LHCN-M2 (cell line): ENCODE measurements around the gene RASSF5. TPM values are rescaled to one million over a fixed set of nuclear protein-coding genes. Genes with fewer than 3 reads are reported as not detected.
"Not testable (repeated sequence)": the region's sequence is repeated elsewhere in the genome, so short reads cannot be mapped to it uniquely, and the experiment has no call there.

Experiments used
- DNase-seq: peaks from one replicate; pipeline ENCODE4 v3.0.0-alpha.2; 2012; ENCODE audit warnings: low read depth
- total RNA-seq: library from RNA; depleted of rRNA; stranded (reverse); fragments of >200 nt; gene quantifications from 2 replicates; pipeline ENCODE4 v1.2.3, GENCODE V29; 2014

Gene RASSF5
- total RNA-seq, 1 experiment from 2014 or later: 0.63 TPM

DNA sequence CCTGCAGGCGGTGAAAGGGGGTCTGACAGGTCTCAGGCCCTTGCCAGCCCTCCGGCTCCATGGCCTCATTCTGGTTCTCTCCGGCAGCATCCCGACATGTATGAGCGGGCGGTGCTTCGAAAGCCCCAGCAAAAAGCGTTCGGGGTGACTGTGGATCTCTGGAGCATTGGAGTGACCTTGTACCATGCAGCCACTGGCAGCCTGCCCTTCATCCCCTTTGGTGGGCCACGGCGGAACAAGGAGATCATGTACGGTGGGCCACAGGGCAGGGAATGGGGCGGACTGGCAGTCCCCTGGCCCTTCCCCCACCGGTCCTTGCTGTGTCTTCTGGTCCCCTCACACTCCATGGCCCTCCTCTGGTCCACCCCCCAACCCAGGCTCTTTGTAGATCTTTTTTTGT, 30.7 kb upstream of the RASSF5 start:
- no peak for DNase-seq

GRCh38 chr1:206477110-206477509, 30.2 kb upstream of the RASSF5 start:
- no peak for DNase-seq

DNA sequence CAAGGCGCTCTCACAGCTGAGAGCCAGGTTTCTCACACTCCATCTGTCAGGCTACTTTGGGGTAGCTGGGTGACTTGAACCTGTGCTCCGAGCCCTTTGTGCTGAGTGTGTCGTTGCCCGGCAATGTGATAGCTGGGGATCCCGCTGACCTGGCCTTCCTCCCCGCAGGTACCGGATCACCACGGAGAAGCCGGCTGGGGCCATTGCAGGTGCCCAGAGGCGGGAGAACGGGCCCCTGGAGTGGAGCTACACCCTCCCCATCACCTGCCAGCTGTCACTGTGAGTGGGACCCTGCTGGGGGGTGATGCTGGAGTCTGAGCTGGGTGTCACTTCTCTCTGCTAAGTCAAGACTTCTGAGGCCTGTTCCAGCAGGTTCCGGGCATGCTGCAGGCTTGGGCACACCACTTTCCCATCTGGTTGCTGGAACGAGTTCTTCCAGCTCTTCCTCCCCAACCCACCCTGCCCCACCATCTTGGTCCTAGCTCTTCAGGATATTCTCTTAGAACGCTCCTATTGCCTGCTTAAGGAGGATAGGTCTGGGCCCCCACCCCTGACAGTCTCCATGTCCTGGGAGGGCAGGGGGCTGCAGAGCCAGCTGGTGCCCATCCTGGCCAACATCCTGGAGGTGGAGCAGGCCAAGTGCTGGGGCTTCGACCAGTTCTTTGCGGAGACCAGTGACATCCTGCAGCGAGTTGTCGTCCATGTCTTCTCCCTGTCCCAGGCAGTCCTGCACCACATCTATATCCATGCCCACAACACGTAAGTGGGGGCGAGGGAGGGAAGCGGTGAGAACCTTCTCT, 29.6 kb upstream of the RASSF5 start:
- no peak for DNase-seq

GRCh38 chr1:206478746-206479145, 28.6 kb upstream of the RASSF5 start:
- DNase-seq: no peak

DNA sequence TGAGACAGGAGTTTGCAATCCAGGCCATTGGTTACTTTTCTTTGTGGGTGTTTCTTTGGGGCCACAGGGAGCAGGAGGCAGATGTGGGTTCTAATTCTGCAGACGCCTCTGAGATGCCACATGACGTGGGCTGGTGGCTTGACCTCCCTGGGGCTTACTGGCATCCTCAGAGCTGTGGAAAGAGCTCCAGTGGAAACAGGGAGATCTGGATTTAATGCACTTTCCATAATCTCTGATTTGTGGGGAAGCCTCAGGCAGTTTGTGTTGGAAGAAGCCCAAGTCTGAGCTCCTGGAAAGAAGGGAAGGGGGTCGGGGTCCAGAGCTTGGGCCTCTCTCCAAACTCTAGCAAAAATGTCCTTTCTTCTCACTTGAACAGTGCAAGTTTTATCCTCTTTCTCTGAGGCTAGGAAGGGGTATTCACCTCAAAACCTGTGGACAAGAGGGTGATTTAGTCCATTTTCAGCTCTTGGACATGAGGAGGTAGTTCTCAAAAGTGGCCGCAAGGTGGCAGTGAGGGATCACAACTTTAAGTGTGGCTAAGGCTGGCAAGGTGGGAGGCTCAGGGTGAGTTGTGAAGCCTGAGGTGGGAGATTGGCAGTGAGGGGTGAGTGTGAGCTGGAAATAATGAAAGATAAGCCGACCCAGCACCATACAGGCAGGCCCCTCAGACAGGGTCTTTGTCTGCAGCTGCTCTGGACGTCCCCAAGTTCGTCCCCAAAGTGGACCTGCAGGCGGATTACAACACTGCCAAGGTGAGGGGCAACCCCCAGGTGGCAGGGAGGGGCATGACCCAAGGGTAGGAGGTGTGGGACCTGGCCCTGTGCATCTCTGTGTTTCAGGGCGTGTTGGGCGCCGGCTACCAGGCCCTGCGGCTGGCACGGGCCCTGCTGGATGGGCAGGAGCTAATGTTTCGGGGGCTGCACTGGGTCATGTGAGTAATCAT, 27.9 kb upstream of the RASSF5 start:
- DNase-seq: peak; percentile 67

DNA sequence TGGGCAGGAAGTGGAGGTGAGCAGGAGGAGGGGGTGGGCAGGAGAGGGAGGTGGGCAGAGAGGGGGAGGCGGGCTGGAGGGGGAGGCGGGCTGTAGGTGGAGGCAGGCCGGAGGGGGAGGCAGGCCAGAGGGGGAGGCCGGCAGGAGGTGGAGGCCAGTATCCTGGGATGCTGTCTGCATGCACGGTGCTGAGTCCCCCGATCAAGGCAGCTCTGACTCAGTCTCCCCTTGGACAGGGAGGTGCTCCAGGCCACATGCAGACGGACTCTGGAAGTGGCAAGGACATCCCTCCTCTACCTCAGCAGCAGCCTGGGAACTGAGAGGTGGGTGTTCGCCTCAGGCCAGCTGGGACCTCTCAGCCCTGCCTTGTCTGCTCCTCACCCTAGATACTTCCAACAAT, 27.1 kb upstream of the RASSF5 start:
- DNase-seq: no peak

DNA sequence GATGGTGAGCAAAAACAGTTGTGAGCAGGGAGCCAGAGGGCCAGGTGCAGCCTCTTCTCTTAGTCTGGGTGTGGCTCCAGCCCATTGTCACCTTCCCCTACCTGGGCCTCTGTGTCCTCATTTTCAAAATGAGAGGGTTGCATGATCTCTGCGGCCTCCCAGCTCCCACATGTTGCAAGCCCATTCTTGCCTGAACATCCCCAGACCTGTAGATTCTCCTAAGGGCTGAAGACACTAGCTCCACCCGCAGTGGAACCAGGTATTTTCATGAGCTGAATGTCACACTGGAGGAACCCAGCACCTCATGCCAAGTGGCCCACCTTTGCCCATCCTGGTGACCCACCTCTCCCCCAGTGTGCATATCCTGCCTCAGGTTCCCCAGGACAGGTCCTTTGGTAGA, 24.7 kb upstream of the RASSF5 start:
- DNase-seq: no peak

GRCh38 chr1:206483864-206484263, 23.5 kb upstream of the RASSF5 start:
- DNase-seq: not testable (repeated sequence)

GRCh38 chr1:206484901-206485300, 22.4 kb upstream of the RASSF5 start:
- DNase-seq: no peak

DNA sequence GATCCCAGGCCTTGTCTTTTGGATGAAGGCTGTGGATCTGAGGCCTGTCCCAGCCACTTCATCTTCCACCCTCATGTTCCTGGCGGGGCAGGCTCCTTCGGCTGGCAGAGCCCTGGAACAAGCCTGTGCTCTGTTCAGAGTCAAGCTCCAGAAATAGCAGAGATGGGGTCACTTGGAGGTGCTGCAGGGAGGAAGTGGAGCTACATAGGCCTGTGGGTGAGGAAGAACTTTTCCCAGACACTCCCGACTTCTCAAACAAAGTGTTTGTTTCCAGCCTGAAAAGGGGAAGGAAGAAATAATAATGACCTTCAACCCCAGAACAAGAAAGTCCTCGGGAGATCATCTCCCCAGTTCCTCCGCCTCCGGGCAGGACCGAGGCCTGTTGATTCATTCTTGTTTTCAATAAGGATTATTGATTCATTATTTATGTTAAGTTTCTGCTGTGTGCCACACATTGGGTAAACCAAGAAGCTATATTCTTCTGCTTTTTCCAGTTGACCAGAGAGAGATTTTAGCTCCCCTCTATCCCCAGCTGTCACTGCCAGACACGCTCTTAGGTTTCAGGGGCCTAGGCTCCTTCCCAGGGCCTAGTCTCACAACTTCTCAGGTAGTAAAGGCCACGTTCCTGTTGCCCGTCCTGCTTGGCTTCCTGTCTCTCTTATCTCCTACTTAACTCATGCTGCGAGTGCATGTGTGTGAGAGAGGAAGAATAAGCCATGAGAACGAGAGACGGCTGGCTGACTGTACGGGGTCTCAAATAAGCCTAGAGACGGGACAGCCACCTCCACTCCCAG, 20.1 kb upstream of the RASSF5 start:
- DNase-seq: no peak

- no peak for DNase-seq
Measured at GRCh38 chr1:206487970-206488369, 19.4 kb upstream of the RASSF5 start.

- no peak for DNase-seq
Measured at GRCh38 chr1:206488466-206488865, 18.9 kb upstream of the RASSF5 start.

GRCh38 chr1:206489980-206490770, 17.2 kb upstream of the RASSF5 start:
- DNase-seq: peak; percentile 45

GRCh38 chr1:206490771-206491405, 16.4 kb upstream of the RASSF5 start:
- no peak for DNase-seq

DNA sequence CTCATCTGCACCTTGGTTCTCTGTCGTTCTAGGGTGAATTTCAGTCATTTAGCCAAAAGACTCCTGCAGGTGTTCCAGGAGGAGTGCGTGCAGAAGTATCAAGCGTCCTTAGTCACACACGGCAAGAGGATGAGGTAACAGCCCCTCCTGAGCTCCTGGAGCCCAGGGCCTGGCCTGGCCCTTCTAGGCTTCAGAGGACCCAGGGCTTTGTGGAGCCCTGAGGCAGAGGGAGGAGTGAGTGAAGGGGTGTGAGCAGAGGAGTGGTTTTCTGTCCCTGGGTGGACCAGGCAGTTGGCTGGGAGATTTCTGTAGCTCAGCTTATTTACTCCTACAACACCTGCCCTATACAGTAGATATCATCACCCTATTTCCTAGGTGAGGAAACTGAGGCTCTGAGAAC, 15.7 kb upstream of the RASSF5 start:
- DNase-seq: no peak

DNA sequence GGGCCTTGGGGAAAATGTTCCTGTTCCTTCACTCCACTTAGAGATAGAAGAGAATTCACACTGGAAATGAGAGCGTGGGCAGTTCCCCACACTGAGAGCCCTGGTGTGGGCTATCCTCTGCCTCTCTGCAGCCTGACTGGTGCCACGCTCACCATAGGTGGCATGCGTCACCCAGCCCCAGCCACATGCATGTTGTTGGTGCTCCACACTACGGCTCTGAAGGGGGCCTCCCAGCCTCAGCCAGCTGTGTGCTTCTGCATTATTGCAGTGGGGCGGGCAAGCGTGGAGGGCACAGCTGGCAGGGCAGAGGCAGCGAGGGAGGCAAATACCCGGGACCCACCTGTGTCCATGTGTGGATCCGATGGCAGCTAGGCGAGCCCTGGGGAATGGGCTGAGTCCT, 14.7 kb upstream of the RASSF5 start:
- DNase-seq: no peak

GRCh38 chr1:206493279-206493678, 14.1 kb upstream of the RASSF5 start:
- no peak for DNase-seq

- no peak for DNase-seq
Measured at GRCh38 chr1:206495011-206495461, 12.3 kb upstream of the RASSF5 start.

DNA sequence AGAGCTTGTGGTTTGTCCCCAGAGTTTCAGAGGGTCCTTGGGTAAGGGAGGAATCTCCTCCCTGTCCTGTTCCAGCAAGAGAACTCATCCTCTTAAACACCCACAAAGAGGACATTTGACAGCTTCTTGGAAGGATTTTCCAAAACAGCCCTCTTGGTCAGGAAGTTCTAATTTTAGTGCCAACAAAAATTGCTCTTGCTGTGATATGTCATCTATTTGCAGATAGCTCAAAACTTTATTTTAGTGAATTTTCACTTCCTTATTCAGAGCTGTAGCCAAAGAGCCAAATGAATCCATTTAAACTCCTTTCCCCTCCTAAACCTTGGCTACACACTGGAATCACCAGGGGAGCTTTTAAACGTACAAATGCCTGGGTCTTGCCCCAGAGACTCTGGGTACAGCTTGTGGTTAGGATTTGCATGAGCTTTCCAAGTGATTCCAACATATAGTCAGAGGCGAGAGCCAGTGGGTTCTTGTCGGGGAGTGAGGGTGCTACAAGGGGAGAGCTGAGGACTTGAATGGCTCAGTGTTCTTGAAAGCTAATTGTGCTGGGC, 11.8 kb upstream of the RASSF5 start:
- no peak for DNase-seq
